ENCODE data around the gene ZNF438. TPM values are rescaled to one million over a fixed set of nuclear protein-coding genes. Genes with fewer than 3 reads are reported as not detected.

ZNF438 gene
- total RNA-seq, 1 experiment from 2014 or later: 4.3 TPM

DNA sequence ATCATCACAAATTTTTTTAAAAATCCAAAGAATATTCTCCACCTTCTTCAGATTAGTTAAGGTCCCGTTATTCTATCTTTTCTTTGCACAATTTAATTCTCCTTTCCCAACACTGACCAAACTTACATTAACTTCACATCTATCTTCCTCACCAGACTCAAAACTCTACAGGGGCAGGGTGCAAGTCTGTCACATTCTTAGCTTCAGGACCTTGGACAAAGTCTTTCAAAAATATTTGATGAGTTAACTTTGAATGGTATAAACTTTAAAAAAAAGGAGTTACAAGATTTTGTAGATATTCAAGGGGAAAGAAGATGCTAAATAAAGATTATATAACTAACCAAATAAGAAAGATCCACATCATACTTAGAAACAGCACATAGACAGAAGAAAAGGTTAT is 132.7 kb downstream of the ZNF438 start:
- TF ChIP-seq, protein P1, sequence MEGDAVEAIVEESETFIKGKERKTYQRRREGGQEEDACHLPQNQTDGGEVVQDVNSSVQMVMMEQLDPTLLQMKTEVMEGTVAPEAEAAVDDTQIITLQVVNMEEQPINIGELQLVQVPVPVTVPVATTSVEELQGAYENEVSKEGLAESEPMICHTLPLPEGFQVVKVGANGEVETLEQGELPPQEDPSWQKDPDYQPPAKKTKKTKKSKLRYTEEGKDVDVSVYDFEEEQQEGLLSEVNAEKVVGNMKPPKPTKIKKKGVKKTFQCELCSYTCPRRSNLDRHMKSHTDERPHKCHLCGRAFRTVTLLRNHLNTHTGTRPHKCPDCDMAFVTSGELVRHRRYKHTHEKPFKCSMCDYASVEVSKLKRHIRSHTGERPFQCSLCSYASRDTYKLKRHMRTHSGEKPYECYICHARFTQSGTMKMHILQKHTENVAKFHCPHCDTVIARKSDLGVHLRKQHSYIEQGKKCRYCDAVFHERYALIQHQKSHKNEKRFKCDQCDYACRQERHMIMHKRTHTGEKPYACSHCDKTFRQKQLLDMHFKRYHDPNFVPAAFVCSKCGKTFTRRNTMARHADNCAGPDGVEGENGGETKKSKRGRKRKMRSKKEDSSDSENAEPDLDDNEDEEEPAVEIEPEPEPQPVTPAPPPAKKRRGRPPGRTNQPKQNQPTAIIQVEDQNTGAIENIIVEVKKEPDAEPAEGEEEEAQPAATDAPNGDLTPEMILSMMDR (IDR thresholded peaks at IDR 0.05; ENCODE audit: unreplicated experiment): no peak

DNA sequence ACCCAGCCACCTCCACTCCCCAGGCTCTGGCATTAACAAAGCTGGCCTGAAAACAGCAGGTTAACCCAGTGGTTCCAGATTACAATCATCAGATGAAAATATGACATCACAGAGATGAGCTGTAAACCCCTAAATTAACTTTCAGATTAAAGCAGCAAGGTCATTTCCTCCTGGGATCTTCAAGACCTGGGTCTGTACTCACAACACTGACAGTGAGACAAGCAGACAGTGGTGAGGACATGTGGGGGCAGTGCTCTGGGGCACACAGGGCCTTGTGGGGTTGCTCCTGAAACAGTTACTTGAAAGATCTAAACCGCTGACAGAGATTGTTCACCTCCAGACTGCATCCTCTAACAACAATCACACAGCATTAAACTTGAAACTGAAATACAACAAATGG is 134.1 kb downstream of the ZNF438 start:
- Mint-ChIP-seq H3K9me3 (ENCODE audit: low read depth, unreplicated experiment) (no peaks in the 10 kb centered on the region), H3K4me3 (ENCODE audit: low read depth, unreplicated experiment) (no peak overlapping the region), H3K4me1 (ENCODE audit: low read depth, unreplicated experiment) (no peaks in the 10 kb centered on the region), H3K27me3 (ENCODE audit: unreplicated experiment) (no peaks in the 10 kb centered on the region), H3K36me3 (ENCODE audit: insufficient read depth, unreplicated experiment) (no peaks in the 10 kb centered on the region), H3K27ac (ENCODE audit: unreplicated experiment) (no peak overlapping the region)
- TF ChIP-seq, protein P1 (IDR thresholded peaks at IDR 0.05; ENCODE audit: unreplicated experiment): no peak
- CTCF ChIA-PET: no interaction called here
- BruUV-seq (replicated peaks): no TSS peak
- no peak for DNase-seq
- intact Hi-C loops (cut with micrococcal nuclease; ENCODE audit: unreplicated experiment): no loop called here

More for the DNA sequence above, 132.7 kb downstream of the ZNF438 start:
- Mint-ChIP-seq H3K4me1 (ENCODE audit: low read depth, unreplicated experiment) (no peaks in the 10 kb centered on the region), H3K9me3 (ENCODE audit: low read depth, unreplicated experiment) (no peaks in the 10 kb centered on the region), H3K27ac (ENCODE audit: unreplicated experiment) (no peak overlapping the region), H3K36me3 (ENCODE audit: insufficient read depth, unreplicated experiment) (no peaks in the 10 kb centered on the region), H3K4me3 (ENCODE audit: low read depth, unreplicated experiment) (no peak overlapping the region), H3K27me3 (ENCODE audit: unreplicated experiment) (no peaks in the 10 kb centered on the region)
- intact Hi-C loops (cut with micrococcal nuclease; ENCODE audit: unreplicated experiment): no loop called here
- CTCF ChIA-PET: no interaction called here
- no peak for DNase-seq
- BruUV-seq (replicated peaks): no TSS peak

DNA sequence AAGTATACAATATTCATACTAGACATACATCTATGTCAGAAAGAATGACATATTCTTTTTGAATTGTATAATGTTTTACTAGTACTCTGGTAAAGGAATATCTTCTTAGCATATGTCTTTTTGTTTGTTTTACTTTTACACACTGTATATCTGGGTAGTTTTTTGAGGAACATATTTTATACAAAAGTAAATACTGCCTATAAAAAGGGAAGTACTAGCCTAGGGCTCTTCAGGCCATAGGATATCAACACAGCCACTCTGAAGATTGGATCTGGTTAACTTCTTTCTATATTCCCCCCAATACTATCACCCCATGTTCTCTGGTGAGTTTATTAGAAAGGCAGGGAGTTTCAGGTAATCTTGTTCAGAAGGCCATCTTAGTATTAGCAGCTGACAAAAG is 134.6 kb downstream of the ZNF438 start:
- no peak overlapping the region for H3K4me3 Mint-ChIP-seq (ENCODE audit: low read depth, unreplicated experiment)
- no TSS peak for BruUV-seq (replicated peaks)

DNA sequence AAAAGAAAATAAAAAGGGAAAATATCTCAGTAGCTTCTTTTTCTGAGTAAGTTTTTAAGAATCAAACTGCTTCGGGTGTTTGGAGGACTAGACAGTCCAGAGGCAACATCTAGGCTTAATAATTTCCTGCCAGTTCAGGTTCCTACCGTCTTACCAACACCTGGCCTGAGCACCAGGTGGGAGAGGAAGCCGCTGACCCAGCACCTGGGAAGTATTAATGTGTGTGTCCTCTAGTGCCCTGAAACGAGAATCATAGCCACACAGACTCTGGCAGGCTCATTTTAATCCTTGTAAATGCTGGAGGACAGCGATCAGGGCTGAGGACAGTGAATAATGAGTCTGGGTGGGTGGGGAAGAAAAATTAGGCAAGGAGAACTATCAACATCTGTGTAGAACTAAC is 137.4 kb downstream of the ZNF438 start:
- Mint-ChIP-seq H3K9me3 (ENCODE audit: low read depth, unreplicated experiment) (no peaks in the 10 kb centered on the region), H3K4me1 (ENCODE audit: low read depth, unreplicated experiment) (no peaks in the 10 kb centered on the region), H3K4me3 (ENCODE audit: low read depth, unreplicated experiment) (no peak overlapping the region), H3K27me3 (ENCODE audit: unreplicated experiment) (no peaks in the 10 kb centered on the region), H3K27ac (ENCODE audit: unreplicated experiment) (no peak overlapping the region), H3K36me3 (ENCODE audit: insufficient read depth, unreplicated experiment) (no peaks in the 10 kb centered on the region)
- intact Hi-C loops (cut with micrococcal nuclease; ENCODE audit: unreplicated experiment): no loop called here
- TF ChIP-seq, protein P1 (IDR thresholded peaks at IDR 0.05; ENCODE audit: unreplicated experiment): no peak
- no TSS peak for BruUV-seq (replicated peaks)
- no peak for DNase-seq
- CTCF ChIA-PET: no interaction called here

More for the DNA sequence above, 134.6 kb downstream of the ZNF438 start:
- DNase-seq: no peak
- H3K9me3 Mint-ChIP-seq (ENCODE audit: low read depth, unreplicated experiment): no peaks in the 10 kb centered on the region
- TF ChIP-seq, protein P1 (IDR thresholded peaks at IDR 0.05; ENCODE audit: unreplicated experiment): no peak
- H3K27ac Mint-ChIP-seq (ENCODE audit: unreplicated experiment): no peak overlapping the region
- CTCF ChIA-PET: no interaction called here
- intact Hi-C loops (cut with micrococcal nuclease; ENCODE audit: unreplicated experiment): no loop called here
- no peaks in the 10 kb centered on the region for H3K4me1 Mint-ChIP-seq (ENCODE audit: low read depth, unreplicated experiment)
- no peaks in the 10 kb centered on the region for H3K27me3 Mint-ChIP-seq (ENCODE audit: unreplicated experiment)
- no peaks in the 10 kb centered on the region for H3K36me3 Mint-ChIP-seq (ENCODE audit: insufficient read depth, unreplicated experiment)
